Cardiac muscle cell (in vitro differentiated cells and primary cell): ENCODE data around the gene SEZ6. TPM values are rescaled to one million over a fixed set of nuclear protein-coding genes. Genes with fewer than 3 reads are reported as not detected.
"Not testable (repeated sequence)": the region's sequence is repeated elsewhere in the genome, so short reads cannot be mapped to it uniquely, and the experiment has no call there.

ENCODE experiments used
- DNase-seq, 2 donors: peaks; one replicate each; pipeline versions ENCODE4 v3.0.0 to v3.0.0-alpha.2; 2010 to 2017; ENCODE audit warnings: low read depth in 1 of 2, low spot score in 1 of 2
- H3K27ac ChIP-seq: fragments of 200-600 bp; sonication (generic); 2 replicates; pipeline ENCODE4 v1.5.1; 2016
- H3K27me3 ChIP-seq: fragments of 200-600 bp; sonication (generic); 2 replicates; pipeline ENCODE4 v1.6.0; 2016; ENCODE audit warnings: control low read depth
- H3K36me3 ChIP-seq: fragments of 200-600 bp; sonication (generic); 2 replicates; pipeline ENCODE4 v1.5.1; 2016; ENCODE audit warnings: control low read depth
- H3K4me1 ChIP-seq: fragments of 200-600 bp; sonication (generic); 2 replicates; pipeline ENCODE4 v1.8.1; 2017; ENCODE audit warnings: low read depth, mild to moderate bottlenecking, mixed run types
- H3K4me3 ChIP-seq: fragments of 200-600 bp; sonication (generic); 2 replicates; pipeline ENCODE4 v1.5.1; 2016; ENCODE audit warnings: mild to moderate bottlenecking
- H3K9me3 ChIP-seq: fragments of 200-600 bp; sonication (generic); 2 replicates; pipeline ENCODE4 v1.5.1; 2017; ENCODE audit warnings: low read depth, mild to moderate bottlenecking, control low read depth
- polyA plus RNA-seq: library from polyadenylated mRNA; unstranded; fragments of >200 nt; fragmentation: Nextera tagmentation; extraction: Ambion mirVana; gene quantifications from 2 replicates; pipeline ENCODE4 v1.2.1, GENCODE V29; 2016
- total RNA-seq: library from RNA; depleted of rRNA; stranded (reverse); fragments of >200 nt; gene quantifications from 2 replicates; pipeline ENCODE4 v1.2.3, GENCODE V29; 2016
- TF ChIP-seq, protein P1 (sequence below): IDR thresholded peaks from 2 replicates; pipeline ENCODE4 v1.5.1; 2012; ENCODE audit warnings: low read depth, mild to moderate bottlenecking, low read length

The SEZ6 gene
- total and polyA plus RNA-seq, 2 experiments from 2014 or later, result 0.21 to 0.95 TPM

DNA sequence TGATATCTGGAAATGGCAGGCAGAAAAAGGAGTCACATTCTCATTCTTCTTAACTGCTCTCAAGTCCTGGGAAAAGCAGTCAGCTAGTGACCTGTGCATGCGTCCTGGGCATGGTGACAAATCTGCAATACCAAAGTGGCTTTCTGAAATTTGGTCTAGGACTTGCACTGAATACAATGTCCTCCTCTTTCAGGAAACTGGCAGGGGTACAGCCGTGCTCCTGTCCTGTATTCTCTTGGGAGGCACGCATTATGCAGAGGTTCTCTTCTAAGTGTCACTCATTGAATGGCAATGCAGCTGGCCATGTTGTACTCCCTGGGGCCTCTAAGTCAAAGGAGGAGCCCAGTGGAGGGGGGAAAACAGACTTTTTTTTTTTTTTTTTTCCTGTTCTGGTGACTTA is 65.2 kb downstream of the SEZ6 start:
- Histone ChIP-seq H3K9me3 (no peaks in the 10 kb centered on the region), H3K27ac (no peak overlapping the region), H3K27me3 (no peaks in the 10 kb centered on the region), H3K36me3 (peaks cover 8% of the 10 kb centered on the region), H3K4me3 (no peak overlapping the region), H3K4me1 (peaks cover 19% of the 10 kb centered on the region)
- no peak for DNase-seq
- TF ChIP-seq, protein P1, sequence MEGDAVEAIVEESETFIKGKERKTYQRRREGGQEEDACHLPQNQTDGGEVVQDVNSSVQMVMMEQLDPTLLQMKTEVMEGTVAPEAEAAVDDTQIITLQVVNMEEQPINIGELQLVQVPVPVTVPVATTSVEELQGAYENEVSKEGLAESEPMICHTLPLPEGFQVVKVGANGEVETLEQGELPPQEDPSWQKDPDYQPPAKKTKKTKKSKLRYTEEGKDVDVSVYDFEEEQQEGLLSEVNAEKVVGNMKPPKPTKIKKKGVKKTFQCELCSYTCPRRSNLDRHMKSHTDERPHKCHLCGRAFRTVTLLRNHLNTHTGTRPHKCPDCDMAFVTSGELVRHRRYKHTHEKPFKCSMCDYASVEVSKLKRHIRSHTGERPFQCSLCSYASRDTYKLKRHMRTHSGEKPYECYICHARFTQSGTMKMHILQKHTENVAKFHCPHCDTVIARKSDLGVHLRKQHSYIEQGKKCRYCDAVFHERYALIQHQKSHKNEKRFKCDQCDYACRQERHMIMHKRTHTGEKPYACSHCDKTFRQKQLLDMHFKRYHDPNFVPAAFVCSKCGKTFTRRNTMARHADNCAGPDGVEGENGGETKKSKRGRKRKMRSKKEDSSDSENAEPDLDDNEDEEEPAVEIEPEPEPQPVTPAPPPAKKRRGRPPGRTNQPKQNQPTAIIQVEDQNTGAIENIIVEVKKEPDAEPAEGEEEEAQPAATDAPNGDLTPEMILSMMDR, result no peak

DNA sequence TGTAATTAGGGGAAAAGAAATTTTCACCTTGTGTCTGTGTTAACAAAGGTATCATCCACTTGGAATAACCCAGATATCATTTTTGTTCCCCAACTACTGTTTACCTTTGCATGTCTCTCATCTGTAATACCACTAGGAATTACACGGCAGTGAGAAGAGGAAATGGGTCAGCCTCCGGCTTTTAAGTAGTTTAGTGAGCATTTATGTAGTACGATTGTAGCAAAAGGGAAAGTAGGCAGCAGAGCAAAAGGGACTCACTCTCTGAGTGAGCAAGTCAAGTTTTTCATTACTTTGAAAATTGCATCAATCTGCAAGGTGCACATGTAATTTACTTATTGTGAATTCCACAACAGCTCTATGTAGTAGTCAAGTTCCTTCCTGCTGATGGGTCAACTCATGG is 65.7 kb downstream of the SEZ6 start:
- TF ChIP-seq, protein P1, result no peak
- Histone ChIP-seq H3K27ac (no peak overlapping the region), H3K4me1 (peaks cover 21% of the 10 kb centered on the region), H3K4me3 (no peak overlapping the region), H3K36me3 (peaks cover 8% of the 10 kb centered on the region), H3K27me3 (no peaks in the 10 kb centered on the region), H3K9me3 (no peaks in the 10 kb centered on the region)
- no peak for DNase-seq

DNA sequence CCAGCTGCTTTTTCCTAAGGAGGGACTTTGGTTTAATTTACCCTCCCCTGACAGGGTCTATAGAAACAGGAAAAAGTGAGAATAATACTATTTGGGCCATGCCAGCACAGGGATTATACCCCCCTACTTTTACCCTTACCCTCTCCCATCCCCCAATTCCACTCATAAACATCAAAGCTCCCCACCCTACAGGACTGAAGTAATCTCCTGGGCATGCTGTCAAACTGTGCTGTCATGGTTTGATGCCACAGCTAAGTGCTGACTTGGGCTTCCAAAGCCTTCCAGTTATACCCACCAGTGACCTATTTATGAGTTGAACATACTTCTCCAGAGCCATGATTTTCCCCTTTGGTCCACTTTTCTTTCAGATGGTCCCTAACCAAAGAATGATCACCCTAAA is 67.3 kb downstream of the SEZ6 start:
- TF ChIP-seq, protein P1, result no peak
- H3K4me3 ChIP-seq, result no peak overlapping the region
- H3K4me1 ChIP-seq, result peaks cover 21% of the 10 kb centered on the region
- peaks cover 6% of the 10 kb centered on the region for H3K36me3 ChIP-seq
- H3K9me3 ChIP-seq, result no peaks in the 10 kb centered on the region
- no peaks in the 10 kb centered on the region for H3K27me3 ChIP-seq
- H3K27ac ChIP-seq, result peak overlapping the region; percentile 45
- no peak for DNase-seq

DNA sequence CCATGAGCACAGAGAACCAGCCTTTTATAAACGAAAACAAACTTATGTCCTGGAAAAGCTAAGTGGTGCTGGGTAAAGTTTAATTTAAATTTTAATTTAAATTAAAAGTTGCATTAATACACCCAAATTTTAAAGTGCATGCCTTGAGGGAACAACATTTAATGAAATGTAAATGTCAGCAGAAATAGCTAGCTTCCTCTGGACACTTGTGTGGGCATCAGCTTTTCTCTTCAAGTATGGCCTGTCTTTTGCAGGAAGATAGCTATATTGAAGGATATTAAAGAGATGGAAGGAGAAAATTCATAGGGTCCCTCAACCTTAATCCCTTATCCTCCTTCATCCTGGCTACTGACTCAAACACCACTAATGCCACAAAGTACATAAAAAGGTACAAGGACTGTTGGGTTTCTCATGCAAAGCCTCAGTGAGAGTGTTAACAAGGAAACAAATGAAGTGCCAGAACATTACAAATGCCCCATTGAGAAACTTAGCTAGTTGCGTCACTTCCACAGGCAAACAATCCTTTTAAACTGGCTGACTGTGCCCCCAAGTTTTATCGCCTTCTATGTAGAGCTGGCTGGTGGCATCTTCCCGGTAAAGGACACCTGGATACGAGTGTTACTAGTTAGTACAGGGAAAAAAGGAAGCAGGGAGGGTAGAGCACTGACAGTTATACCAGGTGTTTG is 68.6 kb downstream of the SEZ6 start:
- DNase-seq, result peak in 1 of 2 donors; percentile 76
- peaks cover 21% of the 10 kb centered on the region for H3K4me1 ChIP-seq
- H3K27ac ChIP-seq, result peak overlapping the region; percentile 41
- no peaks in the 10 kb centered on the region for H3K27me3 ChIP-seq
- H3K4me3 ChIP-seq, result no peak overlapping the region
- TF ChIP-seq, protein P1, result no peak
- H3K9me3 ChIP-seq, result no peaks in the 10 kb centered on the region
- H3K36me3 ChIP-seq, result peaks cover 6% of the 10 kb centered on the region

DNA sequence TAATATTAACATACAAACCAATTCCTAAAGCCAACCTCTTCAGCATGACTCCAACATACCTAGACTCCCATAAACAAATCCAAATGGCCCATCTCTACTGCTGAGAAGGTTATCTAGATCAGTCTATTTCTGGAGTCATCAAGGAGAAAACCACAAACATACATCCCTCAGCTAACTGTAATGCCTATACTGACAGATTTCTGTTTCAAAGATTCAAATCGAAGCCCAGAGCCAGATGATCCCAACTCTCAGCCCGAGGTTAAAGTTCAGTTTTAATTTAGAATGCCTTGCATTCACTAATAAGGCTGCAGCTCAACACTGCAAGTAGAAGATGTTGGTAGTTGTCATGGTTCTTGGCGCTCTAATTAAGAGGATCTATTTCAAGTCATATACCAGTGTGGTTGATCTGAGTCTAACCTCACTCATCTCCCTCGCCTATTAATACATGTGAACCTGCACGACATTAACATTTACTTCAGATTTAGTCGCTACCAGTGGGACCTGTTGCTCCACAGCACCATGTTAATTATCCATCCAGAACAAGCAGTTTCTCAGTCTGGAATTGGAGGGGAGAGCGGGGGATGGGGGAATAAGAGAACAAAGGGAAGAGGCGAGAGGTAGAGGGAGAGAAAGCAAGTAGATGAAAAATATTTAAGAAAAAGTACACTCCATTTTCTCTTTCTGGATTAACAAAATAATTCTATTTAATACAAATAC is 69.9 kb downstream of the SEZ6 start:
- Histone ChIP-seq H3K27ac (peak overlapping the region; percentile 41), H3K36me3 (no peaks in the 10 kb centered on the region), H3K27me3 (no peaks in the 10 kb centered on the region), H3K4me1 (peaks cover 21% of the 10 kb centered on the region), H3K4me3 (no peak overlapping the region), H3K9me3 (no peaks in the 10 kb centered on the region)
- no peak for DNase-seq
- TF ChIP-seq, protein P1, result no peak

DNA sequence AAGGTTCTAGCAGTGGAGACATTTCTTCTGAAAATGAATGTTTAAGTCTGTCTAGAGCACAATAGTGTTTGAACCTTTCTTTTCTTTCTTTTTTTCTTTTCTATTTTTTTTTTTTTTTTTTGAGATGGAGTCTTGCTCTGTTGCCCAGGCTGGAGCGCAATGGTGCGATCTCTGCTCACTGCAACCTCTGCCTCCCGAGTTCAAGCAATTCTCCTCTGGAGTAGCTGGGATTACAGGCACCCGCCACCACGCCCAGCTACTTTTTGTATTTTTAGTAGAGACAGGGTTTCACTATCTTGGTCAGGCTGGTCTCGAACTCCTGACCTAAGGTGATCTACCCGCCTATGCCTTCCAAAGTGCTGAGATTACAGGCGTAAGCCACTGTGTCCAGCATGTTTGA is 71.3 kb downstream of the SEZ6 start:
- H3K27me3 ChIP-seq, DNase-seq, H3K9me3 ChIP-seq, H3K36me3 ChIP-seq, H3K4me3 ChIP-seq, H3K27ac ChIP-seq: not testable (repeated sequence)
- peaks cover 21% of the 10 kb centered on the region for H3K4me1 ChIP-seq
